HS-27A (cell line): ENCODE results near the gene ADGRA3.

Source experiments
- DNase-seq: peaks from one replicate; pipeline ENCODE4 v3.0.0-alpha.2; 2012; ENCODE audit warnings: low read depth, missing footprints

The ADGRA3 gene, protein sequence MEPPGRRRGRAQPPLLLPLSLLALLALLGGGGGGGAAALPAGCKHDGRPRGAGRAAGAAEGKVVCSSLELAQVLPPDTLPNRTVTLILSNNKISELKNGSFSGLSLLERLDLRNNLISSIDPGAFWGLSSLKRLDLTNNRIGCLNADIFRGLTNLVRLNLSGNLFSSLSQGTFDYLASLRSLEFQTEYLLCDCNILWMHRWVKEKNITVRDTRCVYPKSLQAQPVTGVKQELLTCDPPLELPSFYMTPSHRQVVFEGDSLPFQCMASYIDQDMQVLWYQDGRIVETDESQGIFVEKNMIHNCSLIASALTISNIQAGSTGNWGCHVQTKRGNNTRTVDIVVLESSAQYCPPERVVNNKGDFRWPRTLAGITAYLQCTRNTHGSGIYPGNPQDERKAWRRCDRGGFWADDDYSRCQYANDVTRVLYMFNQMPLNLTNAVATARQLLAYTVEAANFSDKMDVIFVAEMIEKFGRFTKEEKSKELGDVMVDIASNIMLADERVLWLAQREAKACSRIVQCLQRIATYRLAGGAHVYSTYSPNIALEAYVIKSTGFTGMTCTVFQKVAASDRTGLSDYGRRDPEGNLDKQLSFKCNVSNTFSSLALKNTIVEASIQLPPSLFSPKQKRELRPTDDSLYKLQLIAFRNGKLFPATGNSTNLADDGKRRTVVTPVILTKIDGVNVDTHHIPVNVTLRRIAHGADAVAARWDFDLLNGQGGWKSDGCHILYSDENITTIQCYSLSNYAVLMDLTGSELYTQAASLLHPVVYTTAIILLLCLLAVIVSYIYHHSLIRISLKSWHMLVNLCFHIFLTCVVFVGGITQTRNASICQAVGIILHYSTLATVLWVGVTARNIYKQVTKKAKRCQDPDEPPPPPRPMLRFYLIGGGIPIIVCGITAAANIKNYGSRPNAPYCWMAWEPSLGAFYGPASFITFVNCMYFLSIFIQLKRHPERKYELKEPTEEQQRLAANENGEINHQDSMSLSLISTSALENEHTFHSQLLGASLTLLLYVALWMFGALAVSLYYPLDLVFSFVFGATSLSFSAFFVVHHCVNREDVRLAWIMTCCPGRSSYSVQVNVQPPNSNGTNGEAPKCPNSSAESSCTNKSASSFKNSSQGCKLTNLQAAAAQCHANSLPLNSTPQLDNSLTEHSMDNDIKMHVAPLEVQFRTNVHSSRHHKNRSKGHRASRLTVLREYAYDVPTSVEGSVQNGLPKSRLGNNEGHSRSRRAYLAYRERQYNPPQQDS (N-terminal part only)

DNA sequence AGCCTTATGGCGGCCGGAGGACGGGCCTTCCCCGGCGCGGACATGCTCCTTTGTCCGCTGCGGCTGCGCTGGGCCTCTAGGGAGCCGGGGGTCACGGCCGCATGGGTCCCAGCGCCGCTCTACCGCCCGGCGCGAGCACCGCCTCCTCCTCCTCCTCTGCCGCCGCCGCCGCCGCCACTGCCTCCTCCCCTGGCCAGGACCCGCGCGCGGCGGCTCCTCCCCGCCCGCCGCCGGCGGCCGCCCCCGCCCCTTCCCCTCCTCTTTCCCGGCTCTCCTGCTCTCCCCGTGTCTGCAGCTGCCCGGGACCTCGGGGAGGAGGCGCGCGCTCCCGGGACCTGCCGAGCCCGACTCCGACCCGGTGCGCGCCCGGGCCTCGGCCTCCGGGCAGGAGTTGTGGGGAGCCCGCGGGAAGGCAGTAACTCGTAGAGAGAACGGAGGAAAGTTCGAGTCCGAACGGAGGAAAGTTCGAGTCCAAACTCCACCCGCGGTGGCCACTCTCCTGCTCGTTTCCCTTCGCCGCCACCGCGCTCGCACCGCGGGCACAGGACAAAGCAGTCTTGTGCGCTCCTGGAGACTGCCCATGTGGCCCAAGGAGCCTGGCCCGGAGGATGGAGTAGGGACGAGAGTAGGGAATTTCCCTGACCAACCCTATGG lies at the start of gene ADGRA3:
Gene ADGRA3 (minus strand): TSS at position 179 of the 654 bp plus-strand sequence. CDS start 282 bp downstream, outside the sequence.
- no peak for DNase-seq

DNA sequence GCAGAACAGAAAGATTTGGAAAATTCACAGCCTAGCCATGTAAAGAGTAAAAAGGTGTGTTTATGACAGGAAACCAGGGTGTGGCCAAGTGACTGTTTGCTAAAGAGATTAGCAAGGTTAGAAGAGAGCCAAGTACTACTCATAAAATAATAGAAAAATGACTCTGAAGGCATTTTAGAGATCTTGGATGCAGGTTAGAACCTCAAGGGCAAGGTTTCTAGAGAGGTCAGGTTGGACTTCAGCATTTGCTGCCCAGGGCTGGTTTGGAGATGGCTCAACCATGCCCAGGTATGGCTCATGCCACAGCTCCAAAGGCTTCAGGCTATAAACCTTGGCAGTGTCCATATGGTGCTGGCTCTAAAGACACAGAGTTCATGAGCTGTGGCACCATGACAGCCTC lies 40.6 kb upstream of the ADGRA3 start:
- DNase-seq, result no peak

DNA sequence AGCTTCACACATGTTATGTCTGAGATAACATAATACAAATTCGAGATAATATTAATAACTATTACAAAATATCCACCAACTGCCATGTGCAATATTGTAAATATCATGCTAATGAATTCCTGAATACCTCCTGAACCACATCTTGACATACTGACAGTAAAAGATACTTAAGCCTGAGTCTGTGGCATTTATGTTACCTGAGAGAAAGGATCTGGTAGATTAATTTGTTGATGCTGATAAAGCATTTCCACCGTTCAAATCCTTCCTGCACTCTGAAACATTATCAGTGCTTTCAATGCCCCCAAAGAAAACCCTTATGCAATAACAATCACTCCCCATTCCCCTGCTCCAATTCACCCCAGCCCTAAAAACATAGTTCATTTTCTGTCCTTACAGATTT lies 38.8 kb upstream of the ADGRA3 start:
- DNase-seq, result no peak

DNA sequence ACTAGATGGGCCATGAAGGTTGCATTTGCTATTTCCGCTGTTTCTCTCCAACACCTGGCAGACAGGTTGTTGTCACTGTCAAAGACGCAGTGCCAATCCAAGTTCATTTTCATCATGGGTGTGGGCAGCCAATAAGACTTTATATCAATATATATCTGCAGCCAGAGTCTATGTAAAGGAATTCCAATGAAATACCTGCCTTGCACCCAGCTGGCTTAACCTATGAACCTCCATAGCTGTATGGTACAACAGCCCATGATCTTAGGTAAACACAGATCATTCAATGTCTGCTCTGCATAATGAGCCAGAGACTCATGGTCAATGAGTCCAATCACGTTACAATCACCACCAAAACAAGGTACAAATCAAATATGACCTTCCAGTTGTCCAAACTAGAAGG lies 37.7 kb upstream of the ADGRA3 start:
- DNase-seq, result no peak

DNA sequence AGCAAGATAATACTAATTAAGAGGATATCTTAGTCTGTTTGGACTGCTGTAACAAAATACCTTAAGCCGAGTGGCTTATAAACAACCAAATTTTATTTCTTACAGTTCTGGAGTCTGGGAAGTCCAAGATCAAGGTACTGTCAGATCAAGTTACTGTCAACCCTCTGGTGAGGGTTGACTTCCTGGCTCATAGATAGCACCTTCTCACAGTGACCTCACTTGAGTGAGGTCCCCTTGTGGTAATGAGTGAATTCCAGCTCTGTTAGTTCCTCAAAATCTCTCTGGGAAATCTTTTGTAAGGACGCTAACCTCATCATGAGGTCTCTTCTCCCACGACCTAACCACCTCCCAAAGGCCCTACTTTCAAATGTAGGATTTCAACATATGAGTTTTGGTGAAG lies 36.9 kb upstream of the ADGRA3 start:
- DNase-seq, result no peak

DNA sequence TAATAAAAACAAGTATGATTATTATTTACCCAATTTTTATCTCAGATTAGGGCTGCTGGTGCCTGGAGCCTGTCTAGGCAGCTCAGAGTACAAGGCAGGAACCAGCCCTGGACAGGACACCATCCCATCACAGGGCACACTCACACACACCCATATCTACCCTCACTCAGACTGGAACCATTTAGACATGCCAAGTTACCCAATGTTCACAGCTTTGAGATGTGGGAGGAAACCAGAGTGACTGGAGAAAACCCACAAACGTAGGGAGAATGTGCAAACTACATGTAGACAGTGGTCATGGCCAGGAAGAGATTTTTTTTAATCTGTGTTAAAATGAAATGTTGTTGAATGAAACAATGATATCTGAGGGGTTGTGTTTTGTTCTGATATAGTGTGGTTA lies 35.7 kb upstream of the ADGRA3 start:
- no peak for DNase-seq

DNA sequence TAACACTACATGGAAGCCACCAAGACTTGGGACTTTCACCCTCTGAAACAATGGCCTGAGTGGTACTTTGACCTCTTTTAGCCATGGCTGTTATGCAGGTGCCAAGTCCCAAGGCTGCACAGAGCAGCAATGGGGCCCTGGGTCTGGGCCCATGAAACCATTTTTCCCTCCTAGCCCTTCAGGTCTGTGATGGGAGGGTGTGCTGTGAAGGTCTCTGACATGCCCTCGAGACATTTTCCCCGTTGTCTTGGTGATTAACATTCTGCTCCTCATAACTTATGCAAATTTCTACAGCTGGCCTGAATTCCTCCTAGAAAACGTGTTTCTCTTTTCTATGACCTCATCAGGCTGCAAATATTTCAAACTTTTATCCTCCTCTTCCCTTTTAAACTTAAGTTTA lies 30.4 kb upstream of the ADGRA3 start:
- no peak for DNase-seq

DNA sequence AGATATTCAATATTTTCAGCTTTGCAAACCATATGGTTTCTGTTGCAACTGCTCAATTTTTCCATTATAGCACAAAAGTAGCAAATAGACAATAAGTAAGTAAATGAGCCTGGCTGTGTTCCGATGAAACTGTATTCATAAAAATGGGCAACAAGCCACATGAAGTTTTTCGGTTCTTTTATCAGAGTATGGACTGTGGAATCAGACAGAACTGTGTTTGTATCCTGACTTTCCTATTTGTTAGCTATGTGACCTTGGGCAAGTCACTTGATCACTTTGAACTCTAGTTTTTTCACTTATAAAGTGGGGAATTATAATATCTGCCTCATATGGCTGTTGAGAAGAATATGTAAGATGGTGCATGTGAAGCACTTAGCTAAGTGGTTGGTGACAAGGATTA lies 23.4 kb upstream of the ADGRA3 start:
- no peak for DNase-seq

DNA sequence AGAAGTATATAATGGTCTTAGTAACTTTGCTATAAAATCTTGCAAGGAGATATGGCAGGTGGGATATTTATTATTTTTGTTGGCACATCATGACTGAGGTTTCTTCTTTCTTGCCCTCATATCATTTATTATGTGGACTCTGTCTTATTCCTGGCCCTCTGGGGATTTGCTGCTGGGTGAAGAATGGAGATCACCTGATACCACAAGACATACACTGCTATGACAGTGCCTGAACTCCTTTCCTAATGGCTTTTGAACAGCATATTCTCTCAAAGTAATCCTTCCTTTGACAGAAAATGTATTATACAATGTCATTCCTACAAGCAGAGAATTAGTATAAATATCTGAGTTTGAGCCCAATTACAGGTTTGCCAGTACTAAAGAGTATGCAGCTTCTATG lies 22.0 kb upstream of the ADGRA3 start:
- DNase-seq, result no peak

DNA sequence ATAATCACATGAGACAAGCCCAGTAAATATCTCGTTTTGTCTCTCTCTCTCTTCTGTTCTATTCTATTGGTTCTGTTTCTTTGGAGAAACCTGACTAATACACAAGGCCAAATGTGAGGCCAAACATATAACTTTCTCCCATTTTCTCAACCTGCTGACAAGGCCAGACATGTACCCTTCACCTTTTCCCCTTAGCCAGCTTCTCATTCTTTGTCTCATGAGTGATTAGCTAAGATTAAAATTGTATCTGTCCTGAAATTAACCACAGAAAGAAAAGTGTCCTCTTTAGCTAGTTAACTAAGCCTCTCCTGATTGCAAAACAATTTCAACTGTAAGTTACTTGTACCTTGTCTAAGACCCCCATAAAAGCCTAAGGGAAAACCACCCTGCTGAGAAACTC lies 18.5 kb upstream of the ADGRA3 start:
- DNase-seq, result no peak

DNA sequence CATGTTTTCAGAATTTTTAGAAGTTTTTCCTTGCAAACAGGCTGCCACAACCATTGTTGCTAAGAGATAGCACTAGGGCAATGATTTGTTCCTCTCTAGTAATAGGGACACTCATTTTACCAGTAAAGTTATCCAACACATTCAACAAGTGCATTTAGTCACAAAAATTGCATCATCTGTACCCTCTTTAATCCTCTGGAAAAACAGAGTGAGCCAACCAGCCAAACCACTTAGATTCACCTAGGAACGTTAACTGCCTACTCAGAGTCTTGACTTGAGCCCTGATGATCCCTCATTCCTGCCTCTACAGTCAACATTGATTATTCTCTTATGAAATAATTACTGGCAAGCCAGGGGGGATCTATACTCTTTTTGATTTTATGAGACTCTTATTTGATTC lies 17.0 kb upstream of the ADGRA3 start:
- no peak for DNase-seq

DNA sequence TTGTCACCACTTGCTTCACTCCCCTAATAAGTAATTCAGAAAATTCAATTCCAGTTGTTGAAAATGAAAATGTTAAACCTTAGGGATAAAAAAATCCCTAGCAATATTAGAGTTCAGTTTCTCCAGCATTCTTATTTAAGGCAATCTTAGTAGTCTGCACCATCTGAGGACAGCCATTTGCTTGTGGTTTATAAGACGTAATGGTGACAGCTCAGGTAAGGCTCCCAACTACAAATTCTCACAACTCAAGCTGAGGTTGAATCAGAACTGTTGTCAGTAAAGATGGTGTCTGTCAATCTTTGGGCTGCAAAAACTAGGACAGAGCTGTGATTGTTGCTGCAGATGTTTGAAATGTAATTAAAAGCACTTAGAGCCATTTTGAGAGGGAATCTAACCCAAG lies 16.3 kb upstream of the ADGRA3 start:
- no peak for DNase-seq

DNA sequence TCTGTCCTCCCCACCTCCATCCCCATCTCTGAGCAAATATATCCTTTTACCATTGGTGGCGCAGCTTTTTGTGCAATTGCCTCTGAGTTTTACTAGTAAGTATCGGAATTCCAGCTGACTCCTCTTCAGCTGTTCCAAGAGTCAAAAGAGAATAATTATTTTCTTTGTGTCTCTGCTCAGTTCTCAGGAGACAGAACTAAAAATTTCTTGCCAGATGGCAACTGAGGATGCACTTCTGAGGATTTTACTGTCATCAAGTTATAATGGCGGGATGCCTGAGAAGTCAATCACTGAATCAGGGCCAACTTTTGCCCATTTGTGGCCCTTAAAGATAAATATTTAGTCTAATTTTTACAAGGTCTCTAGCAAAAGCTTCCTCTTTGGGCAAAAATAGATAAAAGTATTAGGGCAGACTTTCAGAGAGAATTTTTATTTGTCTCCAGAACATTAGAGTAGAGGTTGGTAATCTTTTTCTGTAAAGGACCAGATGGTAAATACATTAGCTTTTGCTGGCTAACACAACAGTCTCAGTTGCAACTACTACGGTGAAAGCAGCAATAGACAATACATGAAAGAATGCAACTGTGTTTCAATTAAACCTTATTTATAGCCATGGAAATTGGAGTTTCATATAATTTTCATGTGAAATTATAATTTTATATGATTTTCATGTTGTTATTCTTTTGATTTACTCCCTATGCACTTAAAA lies 15.6 kb upstream of the ADGRA3 start:
- no peak for DNase-seq

DNA sequence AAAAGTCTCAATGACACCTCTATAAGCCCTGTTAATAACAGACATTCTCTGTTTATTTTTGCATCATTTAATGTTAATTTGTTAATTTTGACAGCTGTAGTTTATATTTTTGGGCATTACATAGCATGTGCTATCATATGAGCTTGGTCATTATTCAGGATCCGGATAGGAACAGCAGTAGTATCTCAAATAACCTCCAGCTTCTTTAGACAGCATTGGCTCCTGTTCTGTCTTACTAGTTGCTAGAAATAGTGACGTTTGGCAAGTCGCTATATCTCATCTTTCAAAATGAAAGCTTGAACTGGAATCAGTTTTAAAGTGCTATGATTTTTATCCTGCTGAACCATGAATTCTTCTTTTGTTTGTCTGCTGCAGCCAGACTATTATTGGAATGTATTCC lies 9.0 kb upstream of the ADGRA3 start:
- no peak for DNase-seq

DNA sequence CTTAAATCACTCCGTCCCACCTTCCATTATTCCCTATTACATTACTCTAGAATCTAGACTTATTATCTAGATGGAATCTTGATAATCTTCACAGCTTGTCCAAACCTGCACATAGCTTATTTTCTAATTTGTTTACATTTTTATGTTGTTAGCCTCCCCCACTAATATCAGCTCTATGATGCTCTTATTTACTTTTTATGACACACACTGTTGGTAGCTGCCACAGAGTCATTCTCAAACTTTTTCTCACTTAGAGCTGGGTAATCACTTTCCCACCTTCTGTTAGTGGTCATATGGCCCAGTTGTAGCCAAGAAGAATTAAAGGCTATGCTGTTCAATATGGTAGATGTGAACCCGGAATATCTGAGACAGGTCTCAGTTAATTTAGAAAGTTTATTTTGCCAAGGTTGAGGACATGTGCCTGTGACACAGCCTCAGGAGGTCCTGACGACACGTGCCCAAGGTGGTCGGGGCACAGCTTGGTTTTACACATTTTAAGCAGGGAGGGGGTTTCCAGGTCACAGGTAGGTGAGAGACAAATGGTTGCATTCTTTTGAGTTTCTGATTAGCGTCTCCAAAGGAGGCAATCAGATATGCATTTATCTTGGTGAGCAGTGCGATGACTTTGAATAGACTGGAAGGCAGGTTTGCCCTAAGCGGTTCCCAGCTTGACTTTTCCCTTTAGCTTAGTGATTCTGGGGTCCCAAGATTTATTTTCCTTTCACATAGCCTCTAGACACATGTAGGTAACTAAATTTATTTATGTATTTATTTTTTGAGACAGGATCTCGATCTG lies 7.0 kb upstream of the ADGRA3 start:
- DNase-seq, result no peak

DNA sequence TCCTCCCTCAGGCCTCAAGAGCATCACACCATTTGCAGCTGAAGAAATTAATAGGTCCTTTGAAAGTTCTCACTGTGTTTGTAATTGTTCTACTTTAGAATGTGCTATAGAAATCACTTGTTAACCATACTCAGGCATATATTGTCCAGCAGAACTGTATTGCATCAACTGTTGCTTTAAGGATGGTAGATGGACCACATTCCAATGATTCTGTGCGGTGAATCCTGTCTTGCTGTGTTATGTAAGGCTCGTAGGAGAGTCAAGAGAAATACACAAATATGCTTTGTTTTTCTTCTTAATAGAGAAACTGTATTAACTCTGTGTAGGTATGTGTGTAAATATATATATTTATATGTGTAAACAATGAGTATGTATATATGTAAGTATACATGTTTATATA lies 6.3 kb upstream of the ADGRA3 start:
- DNase-seq, result no peak

DNA sequence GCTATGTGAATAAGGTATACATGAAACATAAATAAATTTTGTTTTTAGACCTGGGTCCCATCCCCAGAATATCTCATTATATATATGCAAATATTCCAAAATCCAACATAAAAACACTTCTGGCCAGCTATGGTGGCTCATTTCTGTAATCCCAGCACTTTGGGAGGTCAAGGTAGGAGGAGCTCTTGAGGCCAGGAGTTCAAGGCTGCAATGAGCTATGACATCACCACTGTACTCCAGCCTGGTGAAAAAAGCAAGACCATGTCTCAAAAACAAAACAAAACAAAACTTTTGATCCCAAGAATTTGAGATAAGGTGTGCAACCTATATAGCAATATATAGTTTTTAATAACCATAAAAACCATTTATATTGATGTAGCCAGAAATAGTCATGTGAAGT lies 5.4 kb upstream of the ADGRA3 start:
- DNase-seq, result no peak

DNA sequence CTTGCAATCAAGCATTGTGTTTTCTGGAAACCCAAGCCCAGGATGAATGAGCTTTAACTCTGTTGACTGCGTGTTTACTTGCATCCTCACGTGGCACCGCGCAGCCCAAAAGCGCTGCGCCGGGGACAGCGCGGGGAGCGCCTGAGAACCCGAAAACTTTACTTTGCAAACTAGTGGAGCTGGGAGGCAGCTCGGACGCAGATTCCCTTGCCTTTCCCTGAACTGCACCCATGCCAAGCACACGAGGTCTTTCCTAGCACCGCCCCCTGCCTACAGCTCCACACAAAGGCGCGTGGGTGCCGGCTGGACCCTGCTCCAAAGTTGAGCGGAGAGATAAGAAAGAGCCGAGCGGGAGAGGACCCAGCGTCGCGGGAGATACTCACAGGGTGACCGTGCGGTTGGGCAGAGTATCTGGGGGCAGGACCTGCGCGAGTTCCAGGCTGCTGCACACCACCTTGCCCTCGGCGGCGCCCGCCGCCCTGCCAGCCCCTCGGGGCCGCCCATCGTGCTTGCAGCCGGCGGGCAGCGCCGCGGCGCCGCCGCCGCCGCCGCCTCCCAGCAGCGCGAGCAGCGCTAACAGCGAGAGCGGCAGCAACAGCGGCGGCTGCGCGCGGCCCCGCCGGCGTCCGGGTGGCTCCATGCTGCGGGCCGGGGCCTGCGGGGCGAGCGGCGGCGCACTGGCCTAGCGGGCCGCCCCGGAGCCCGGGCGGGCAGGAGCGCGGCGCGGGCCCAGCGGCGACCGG lies 550 bp downstream of the ADGRA3 start:
- DNase-seq, result no peak

DNA sequence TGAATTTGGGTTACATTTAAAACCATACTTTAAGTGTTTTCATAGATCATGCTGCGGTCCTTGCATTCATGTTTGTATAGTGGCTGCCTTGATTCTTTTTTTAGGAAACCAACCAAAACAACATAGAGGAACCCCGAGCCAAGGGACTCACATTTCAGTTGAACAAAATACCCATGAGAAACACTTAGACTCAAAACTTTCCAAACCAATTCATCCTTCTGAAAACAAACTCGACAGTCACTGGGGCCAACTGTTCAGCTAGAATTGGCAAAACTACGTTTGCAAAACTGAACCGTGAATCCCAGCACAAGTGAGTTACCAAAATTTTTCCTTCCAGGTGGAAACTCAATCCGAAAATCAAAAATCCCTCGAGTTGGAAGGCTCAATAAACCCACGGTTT lies 1.4 kb downstream of the ADGRA3 start:
- DNase-seq, result no peak

DNA sequence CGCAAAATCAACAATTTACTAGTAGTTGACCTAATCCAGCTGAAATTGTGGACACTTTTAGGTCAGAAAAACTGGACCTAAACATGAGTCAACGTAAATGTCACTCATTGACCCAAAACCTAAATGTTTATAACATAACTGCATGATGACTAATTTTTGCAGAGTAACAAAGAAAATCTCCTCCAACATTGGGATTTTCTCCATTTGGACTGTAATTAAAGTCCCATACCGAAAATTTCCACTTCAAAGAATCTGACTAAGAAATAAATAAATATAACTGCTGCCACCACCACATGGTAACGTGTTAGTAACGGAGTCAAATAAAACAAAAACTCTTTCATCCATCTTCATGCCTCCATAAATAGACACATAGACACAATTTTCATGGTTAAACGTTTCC lies 1.9 kb downstream of the ADGRA3 start:
- DNase-seq, result no peak
